IMR-90 (cell line): ENCODE data around the gene MSL3B.

Source experiments
- ATAC-seq: fragments of 200-7000 bp; cut with Tn5 transposase; 2 replicates; pipeline ENCODE4 v1.9.1; 2020; ENCODE audit warnings: low read depth, mild to moderate bottlenecking, moderate library complexity
- BruUV-seq: library from RNA; stranded (reverse); fragments of 400-500 nt; replicated peaks from 2 replicates; lab custom pipeline; 2021; lab: Mats Ljungman, UMichigan
- CTCF ChIA-PET: fragments of 300-600 bp; formaldehyde crosslinking; extraction: SDS; loops from one replicate; lab custom pipeline; 2021; ENCODE audit warnings: antibody characterized with exemption; lab: Yijun Ruan, JAX
- POLR2A ChIA-PET: fragments of 300-600 bp; sonication (Branson Sonifier 250); formaldehyde crosslinking; loops from one replicate; lab custom pipeline; 2022; ENCODE audit warnings: antibody characterized with exemption; ENCODE audit not compliant: unreplicated experiment; lab: Charles Lee
- DNase-seq: peaks from one replicate; pipeline ENCODE4 v3.0.0; 2013
- H2AFZ ChIP-seq: replicated peaks from 2 replicates; pipeline ENCODE3; 2013; ENCODE audit warnings: low read length, mild to moderate bottlenecking; ENCODE audit not compliant: poor library complexity
- H2AK5ac ChIP-seq: 2 replicates; pipeline ENCODE4 v1.6.1; 2013; ENCODE audit warnings: low read depth, low read length, inconsistent platforms
- H2AK9ac ChIP-seq: replicated peaks from 2 replicates; pipeline ENCODE3; 2013; ENCODE audit warnings: mild to moderate bottlenecking, low read depth, low read length, moderate library complexity; ENCODE audit not compliant: poor library complexity
- H2BK120ac ChIP-seq: 2 replicates; pipeline ENCODE4 v1.6.1; 2013; ENCODE audit warnings: low read depth, low read length, inconsistent platforms
- H2BK15ac ChIP-seq: 3 replicates; pipeline ENCODE4 v1.6.1; 2013; ENCODE audit warnings: low read depth, low read length, inconsistent platforms
- H2BK20ac ChIP-seq: 2 replicates; pipeline ENCODE4 v1.6.1; 2013; ENCODE audit warnings: low read depth, mild to moderate bottlenecking, inconsistent platforms, low read length, moderate library complexity
- H2BK5ac ChIP-seq: 2 replicates; pipeline ENCODE4 v1.6.1; 2013; ENCODE audit warnings: mild to moderate bottlenecking, low read depth, low read length, inconsistent platforms; ENCODE audit not compliant: poor library complexity, severe bottlenecking
- H3K14ac ChIP-seq: replicated peaks from 2 replicates; pipeline ENCODE4 v1.6.1; 2013; ENCODE audit warnings: low read depth, low read length, inconsistent platforms
- H3K18ac ChIP-seq: 2 replicates; pipeline ENCODE4 v1.6.1; 2013; ENCODE audit warnings: low read depth, low read length, control low read depth
- H3K23ac ChIP-seq: 2 replicates; pipeline ENCODE4 v1.6.1; 2013; ENCODE audit warnings: low read depth, low read length, inconsistent platforms
- H3K27ac ChIP-seq: 2 replicates; pipeline ENCODE4 v1.5.1; 2013; ENCODE audit warnings: mild to moderate bottlenecking, control low read depth, low read length; ENCODE audit not compliant: insufficient read depth
- H3K27me3 ChIP-seq: 2 replicates; pipeline ENCODE4 v1.6.1; 2013; ENCODE audit warnings: low read length; ENCODE audit not compliant: control insufficient read depth, insufficient read depth
- H3K36me3 ChIP-seq: 2 replicates; pipeline ENCODE4 v1.6.1; 2013; ENCODE audit warnings: low read length, mixed read lengths; ENCODE audit not compliant: control insufficient read depth, insufficient read depth
- H3K4ac ChIP-seq: 2 replicates; pipeline ENCODE4 v1.6.1; 2013; ENCODE audit warnings: low read depth, low read length, inconsistent platforms
- H3K4me1 ChIP-seq: 2 replicates; pipeline ENCODE4 v1.6.1; 2013; ENCODE audit warnings: low read length, mixed read lengths; ENCODE audit not compliant: control insufficient read depth, insufficient read depth
- H3K4me2 ChIP-seq: 2 replicates; pipeline ENCODE4 v1.6.1; 2013; ENCODE audit warnings: low read depth, mild to moderate bottlenecking, control low read depth, low read length, moderate library complexity
- H3K4me3 ChIP-seq: 2 replicates; pipeline ENCODE4 v1.5.1; 2013; ENCODE audit warnings: low read depth, mild to moderate bottlenecking, control low read depth, low read length, moderate library complexity; ENCODE audit not compliant: insufficient read depth
- H3K56ac ChIP-seq: 2 replicates; pipeline ENCODE4 v1.6.1; 2013; ENCODE audit warnings: low read length, inconsistent platforms; ENCODE audit not compliant: insufficient read depth; ENCODE audit errors: extremely low read depth
- H3K79me1 ChIP-seq, 2 experiments: 2 replicates each; pipeline ENCODE4 v1.6.1; 2013; ENCODE audit warnings: low read length in 2 of 2, inconsistent platforms in 1 of 2, low read depth in 1 of 2
- H3K9ac ChIP-seq: 2 replicates; pipeline ENCODE4 v1.6.1; 2013; ENCODE audit warnings: low read depth, low read length, control low read depth
- H3K9me1 ChIP-seq: 2 replicates; pipeline ENCODE4 v1.6.1; 2013; ENCODE audit warnings: low read length, inconsistent platforms; ENCODE audit not compliant: insufficient read depth
- H3K9me3 ChIP-seq: 2 replicates; pipeline ENCODE4 v1.6.1; 2013; ENCODE audit warnings: low read length; ENCODE audit not compliant: control insufficient read depth, insufficient read depth
- H4K20me1 ChIP-seq: 2 replicates; pipeline ENCODE4 v1.6.1; 2013; ENCODE audit warnings: low read length, inconsistent platforms; ENCODE audit not compliant: insufficient read depth
- H4K5ac ChIP-seq: 2 replicates; pipeline ENCODE4 v1.6.1; 2013; ENCODE audit warnings: mild to moderate bottlenecking, low read depth, low read length, control low read depth
- H4K8ac ChIP-seq, 2 experiments: 2 replicates each; pipeline ENCODE4 v1.6.1; 2013; ENCODE audit warnings: low read depth in 2 of 2, low read length in 2 of 2, control low read depth in 1 of 2, inconsistent platforms in 1 of 2
- H4K91ac ChIP-seq: 2 replicates; pipeline ENCODE4 v1.6.1; 2013; ENCODE audit warnings: low read depth, low read length, inconsistent platforms; ENCODE audit not compliant: insufficient read depth
- BHLHE40 ChIP-seq: fragments of 150-350 bp; IDR thresholded peaks from 2 replicates; pipeline ENCODE4 v1.6.1; 2016; ENCODE audit warnings: mild to moderate bottlenecking, low read depth, low read length
- CEBPB ChIP-seq: IDR thresholded peaks from 2 replicates; pipeline ENCODE4 v1.6.1; 2012; ENCODE audit warnings: low read depth, low read length, improper control_type of control experiment
- CHD1 ChIP-seq: IDR thresholded peaks from 2 replicates; pipeline ENCODE4 v1.6.1; 2012; ENCODE audit warnings: low read depth, low read length, improper control_type of control experiment
- FOS ChIP-seq: fragments of 150-350 bp; IDR thresholded peaks from 2 replicates; pipeline ENCODE4 v1.6.1; 2016; ENCODE audit warnings: low read depth, low read length
- MAFK ChIP-seq: IDR thresholded peaks from 2 replicates; pipeline ENCODE4 v1.6.1; 2012; ENCODE audit warnings: low read depth, low read length, improper control_type of control experiment
- MAZ ChIP-seq: IDR thresholded peaks from 2 replicates; pipeline ENCODE4 v1.6.1; 2012; ENCODE audit warnings: low read depth, mild to moderate bottlenecking, low read length, improper control_type of control experiment, moderate library complexity, borderline replicate concordance
- MXI1 ChIP-seq: IDR thresholded peaks from 2 replicates; pipeline ENCODE4 v1.6.1; 2012; ENCODE audit warnings: low read depth, mild to moderate bottlenecking, low read length, moderate library complexity, borderline replicate concordance
- NFE2L2 ChIP-seq: fragments of 150-350 bp; IDR thresholded peaks from 2 replicates; pipeline ENCODE4 v1.6.1; 2016; ENCODE audit warnings: low read depth, mild to moderate bottlenecking, low read length
- POLR2A ChIP-seq: IDR thresholded peaks from 2 replicates; pipeline ENCODE4 v1.6.1; 2012; ENCODE audit warnings: mild to moderate bottlenecking, low read depth, low read length
- RAD21 ChIP-seq: IDR thresholded peaks from 2 replicates; pipeline ENCODE4 v1.6.1; 2012; ENCODE audit warnings: low read length, improper control_type of control experiment
- RCOR1 ChIP-seq: IDR thresholded peaks from 2 replicates; pipeline ENCODE4 v1.6.1; 2012; ENCODE audit warnings: mild to moderate bottlenecking, low read length, improper control_type of control experiment; ENCODE audit not compliant: insufficient replicate concordance
- RFX5 ChIP-seq: IDR thresholded peaks from 2 replicates; pipeline ENCODE4 v1.8.0; 2012; ENCODE audit warnings: low read depth, mild to moderate bottlenecking, low read length, moderate library complexity
- SMC3 ChIP-seq: fragments of 150-350 bp; IDR thresholded peaks from 2 replicates; pipeline ENCODE4 v1.6.1; 2016; ENCODE audit warnings: low read depth, mild to moderate bottlenecking, antibody characterized with exemption, low read length, moderate library complexity
- WGBS, 2 experiments: methylation state at CpG; one replicate each; pipeline versions ENCODE4 v1.1.5 to v1.1.7; 2013; ENCODE audit warnings: missing lambda C conversion rate in 2 of 2; ENCODE audit not compliant: insufficient read length in 1 of 2; ENCODE audit errors: extremely low coverage in 2 of 2; 5-methylcytosine and 5-hydroxymethylcytosine counted together
- dilution Hi-C: fragments of 300-500 bp; cut with HindIII; formaldehyde crosslinking; loops from one replicate; pipeline ENCODE4 v1.14.3; 2018; ENCODE audit warnings: low sequenced_read_pairs; ENCODE audit not compliant: unreplicated experiment
- in situ Hi-C: fragments of 300-500 bp; cut with MboI; formaldehyde crosslinking; loops from 3 replicates; pipeline ENCODE4 v1.14.3; 2019; ENCODE audit warnings: low sequenced_read_pairs, inconsistent platforms, mixed read lengths
- intact Hi-C: fragments of 100-400 bp; cut with micrococcal nuclease; formaldehyde crosslinking; loops from 2 replicates; pipeline ENCODE4 v1.10.0; 2022
- TF ChIP-seq, protein P1 (sequence below): fragments of 150-350 bp; IDR thresholded peaks from 2 replicates; pipeline ENCODE4 v1.6.1; 2016; ENCODE audit warnings: low read depth, mild to moderate bottlenecking, low read length, moderate library complexity, borderline replicate concordance
- TF ChIP-seq, protein P2 (sequence below): conservative IDR thresholded peaks from 2 replicates; pipeline ENCODE4 v1.5.1; 2012; ENCODE audit warnings: mild to moderate bottlenecking, low read depth, low read length, improper control_type of control experiment
- TF ChIP-seq, protein P3 (sequence below): fragments of 150-350 bp; IDR thresholded peaks from 2 replicates; pipeline ENCODE4 v1.6.1; 2017; ENCODE audit warnings: mild to moderate bottlenecking, antibody characterized with exemption, low read length, low read depth

The MSL3B gene

DNA sequence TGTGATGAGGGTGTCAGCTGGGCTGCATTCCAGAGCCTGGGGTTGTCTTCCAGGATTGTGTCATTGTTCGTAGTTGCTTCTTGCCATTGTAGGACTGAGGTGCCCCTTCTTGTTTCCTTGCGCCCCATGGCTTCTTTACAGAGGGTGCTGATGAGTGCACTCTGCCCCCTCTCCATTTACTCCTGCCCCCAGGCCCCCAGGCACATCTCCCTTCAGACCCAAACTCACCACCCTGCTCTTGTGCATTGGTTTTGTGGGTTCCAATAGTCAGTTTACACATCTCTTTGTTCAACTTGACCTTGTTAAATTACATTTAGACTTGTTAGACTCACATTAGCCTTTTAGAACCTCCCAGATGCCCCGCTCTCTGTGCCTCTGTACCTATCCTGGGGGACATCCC is 47.0 kb downstream of the MSL3B start:
- Histone ChIP-seq H2AFZ (no peak overlapping the region), H3K27me3 (peaks cover 10% of the 10 kb centered on the region), H2BK20ac (no peak overlapping the region), H3K79me1 (no peaks in the 10 kb centered on the region), H3K9ac (no peak overlapping the region), H3K9me3 (no peaks in the 10 kb centered on the region), H4K8ac (no peak overlapping the region), H3K4ac (no peak overlapping the region), H4K20me1 (no peaks in the 10 kb centered on the region), H2BK5ac (no peak overlapping the region), H4K5ac (no peak overlapping the region), H3K18ac (no peak overlapping the region), H2BK15ac (no peak overlapping the region), H3K9me1 (no peaks in the 10 kb centered on the region), H3K4me1 (no peaks in the 10 kb centered on the region), H3K56ac (no peak overlapping the region), H4K91ac (no peak overlapping the region), H2AK9ac (no peak overlapping the region), H3K23ac (no peak overlapping the region), H3K4me3 (no peak overlapping the region), H2AK5ac (no peak overlapping the region), H3K4me2 (no peak overlapping the region), H2BK120ac (no peak overlapping the region), H3K27ac (no peak overlapping the region), H3K36me3 (no peaks in the 10 kb centered on the region), H3K14ac (no peak overlapping the region)
- ChIA-PET CTCF (no interaction called here), POLR2A (no interaction called here)
- BruUV-seq: no TSS peak
- in situ Hi-C loops: no loop called here
- dilution Hi-C loops: no loop called here
- no CpG with 5 or more reads among the region's 3 CpGs for WGBS, 2 experiments
- DNase-seq (no peak), ATAC-seq (no peak)
- intact Hi-C loops: no loop called here
- TF ChIP-seq FOS (no peak), RCOR1 (no peak), POLR2A (no peak), CHD1 (no peak), RFX5 (no peak), MAFK (no peak), SMC3 (no peak), RAD21 (no peak), NFE2L2 (no peak), MXI1 (no peak), BHLHE40 (no peak), MAZ (no peak), CEBPB (no peak)
- TF ChIP-seq, protein P1, sequence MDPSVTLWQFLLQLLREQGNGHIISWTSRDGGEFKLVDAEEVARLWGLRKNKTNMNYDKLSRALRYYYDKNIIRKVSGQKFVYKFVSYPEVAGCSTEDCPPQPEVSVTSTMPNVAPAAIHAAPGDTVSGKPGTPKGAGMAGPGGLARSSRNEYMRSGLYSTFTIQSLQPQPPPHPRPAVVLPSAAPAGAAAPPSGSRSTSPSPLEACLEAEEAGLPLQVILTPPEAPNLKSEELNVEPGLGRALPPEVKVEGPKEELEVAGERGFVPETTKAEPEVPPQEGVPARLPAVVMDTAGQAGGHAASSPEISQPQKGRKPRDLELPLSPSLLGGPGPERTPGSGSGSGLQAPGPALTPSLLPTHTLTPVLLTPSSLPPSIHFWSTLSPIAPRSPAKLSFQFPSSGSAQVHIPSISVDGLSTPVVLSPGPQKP: no peak
- TF ChIP-seq, protein P2, sequence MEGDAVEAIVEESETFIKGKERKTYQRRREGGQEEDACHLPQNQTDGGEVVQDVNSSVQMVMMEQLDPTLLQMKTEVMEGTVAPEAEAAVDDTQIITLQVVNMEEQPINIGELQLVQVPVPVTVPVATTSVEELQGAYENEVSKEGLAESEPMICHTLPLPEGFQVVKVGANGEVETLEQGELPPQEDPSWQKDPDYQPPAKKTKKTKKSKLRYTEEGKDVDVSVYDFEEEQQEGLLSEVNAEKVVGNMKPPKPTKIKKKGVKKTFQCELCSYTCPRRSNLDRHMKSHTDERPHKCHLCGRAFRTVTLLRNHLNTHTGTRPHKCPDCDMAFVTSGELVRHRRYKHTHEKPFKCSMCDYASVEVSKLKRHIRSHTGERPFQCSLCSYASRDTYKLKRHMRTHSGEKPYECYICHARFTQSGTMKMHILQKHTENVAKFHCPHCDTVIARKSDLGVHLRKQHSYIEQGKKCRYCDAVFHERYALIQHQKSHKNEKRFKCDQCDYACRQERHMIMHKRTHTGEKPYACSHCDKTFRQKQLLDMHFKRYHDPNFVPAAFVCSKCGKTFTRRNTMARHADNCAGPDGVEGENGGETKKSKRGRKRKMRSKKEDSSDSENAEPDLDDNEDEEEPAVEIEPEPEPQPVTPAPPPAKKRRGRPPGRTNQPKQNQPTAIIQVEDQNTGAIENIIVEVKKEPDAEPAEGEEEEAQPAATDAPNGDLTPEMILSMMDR: no peak
- TF ChIP-seq, protein P3, sequence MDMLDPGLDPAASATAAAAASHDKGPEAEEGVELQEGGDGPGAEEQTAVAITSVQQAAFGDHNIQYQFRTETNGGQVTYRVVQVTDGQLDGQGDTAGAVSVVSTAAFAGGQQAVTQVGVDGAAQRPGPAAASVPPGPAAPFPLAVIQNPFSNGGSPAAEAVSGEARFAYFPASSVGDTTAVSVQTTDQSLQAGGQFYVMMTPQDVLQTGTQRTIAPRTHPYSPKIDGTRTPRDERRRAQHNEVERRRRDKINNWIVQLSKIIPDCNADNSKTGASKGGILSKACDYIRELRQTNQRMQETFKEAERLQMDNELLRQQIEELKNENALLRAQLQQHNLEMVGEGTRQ: no peak
